ENCODE data around the gene SLC49A3.

GRCh38 chr4:673349-674091, 15.4 kb downstream of the SLC49A3 start:
- TF ChIP-seq, protein P1, sequence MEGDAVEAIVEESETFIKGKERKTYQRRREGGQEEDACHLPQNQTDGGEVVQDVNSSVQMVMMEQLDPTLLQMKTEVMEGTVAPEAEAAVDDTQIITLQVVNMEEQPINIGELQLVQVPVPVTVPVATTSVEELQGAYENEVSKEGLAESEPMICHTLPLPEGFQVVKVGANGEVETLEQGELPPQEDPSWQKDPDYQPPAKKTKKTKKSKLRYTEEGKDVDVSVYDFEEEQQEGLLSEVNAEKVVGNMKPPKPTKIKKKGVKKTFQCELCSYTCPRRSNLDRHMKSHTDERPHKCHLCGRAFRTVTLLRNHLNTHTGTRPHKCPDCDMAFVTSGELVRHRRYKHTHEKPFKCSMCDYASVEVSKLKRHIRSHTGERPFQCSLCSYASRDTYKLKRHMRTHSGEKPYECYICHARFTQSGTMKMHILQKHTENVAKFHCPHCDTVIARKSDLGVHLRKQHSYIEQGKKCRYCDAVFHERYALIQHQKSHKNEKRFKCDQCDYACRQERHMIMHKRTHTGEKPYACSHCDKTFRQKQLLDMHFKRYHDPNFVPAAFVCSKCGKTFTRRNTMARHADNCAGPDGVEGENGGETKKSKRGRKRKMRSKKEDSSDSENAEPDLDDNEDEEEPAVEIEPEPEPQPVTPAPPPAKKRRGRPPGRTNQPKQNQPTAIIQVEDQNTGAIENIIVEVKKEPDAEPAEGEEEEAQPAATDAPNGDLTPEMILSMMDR (optimal IDR thresholded peaks at IDR 0.05 in 1 of 3, IDR thresholded peaks at IDR 0.05 in 1 of 3, conservative IDR thresholded peaks at IDR 0.05 in 1 of 3; ENCODE audit: extremely low read depth in 1 of 3, insufficient read depth in 2 of 3, low read length in 3 of 3), result no peak
- no peak for TF ChIP-seq EZH2 (IDR thresholded peaks at IDR 0.05; ENCODE audit: low read length)
